ENCODE data around the gene PPIC.

The PPIC gene

DNA sequence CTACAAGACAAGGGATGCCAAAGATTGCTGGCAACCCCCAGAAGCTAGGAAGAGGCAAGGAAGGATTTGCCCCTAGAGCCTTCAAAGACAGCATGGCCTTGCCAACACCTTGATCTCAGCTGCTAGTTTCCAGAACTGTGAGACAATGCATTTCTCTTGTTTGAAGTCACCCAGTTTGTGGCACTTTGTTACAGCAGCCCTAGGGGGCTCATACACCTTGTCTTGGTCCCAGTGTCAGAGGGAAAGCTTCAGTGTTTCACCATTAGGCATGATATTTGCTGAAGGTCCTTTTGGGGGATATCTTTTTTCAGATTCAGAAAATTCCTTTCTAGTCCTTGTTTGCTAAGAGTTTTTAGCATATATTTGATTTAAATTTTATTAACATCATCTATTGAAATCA is 3.1 kb upstream of the PPIC start:
- H3K4me3 Mint-ChIP-seq, result no peak overlapping the region
- no peaks in the 10 kb centered on the region for H3K36me3 Mint-ChIP-seq (ENCODE audit: low read depth)
- H3K27ac Mint-ChIP-seq, result no peak overlapping the region
- H3K4me1 Mint-ChIP-seq (ENCODE audit: low read depth), result peaks cover 11% of the 10 kb centered on the region
- H3K27me3 Mint-ChIP-seq (ENCODE audit: low read depth), result peaks cover 50% of the 10 kb centered on the region
- no peak for DNase-seq (ENCODE audit: low spot score)
- H3K9me3 Mint-ChIP-seq, result no peaks in the 10 kb centered on the region

DNA sequence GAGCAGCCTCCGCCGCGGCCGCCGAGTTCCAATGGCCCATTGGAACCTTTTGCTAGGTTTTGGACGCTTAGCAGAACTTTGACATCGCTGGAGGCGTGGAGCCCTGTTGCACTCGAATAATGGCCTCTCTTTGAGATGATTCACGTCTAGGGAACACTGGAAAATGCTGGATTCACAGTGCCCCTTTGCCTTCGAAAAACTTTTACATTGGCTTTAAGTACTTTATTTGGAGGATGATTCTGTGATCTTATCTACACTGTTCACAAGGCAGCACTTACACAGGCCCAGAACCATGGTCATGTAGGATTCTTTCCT is 536 bp upstream of the PPIC start:
- Mint-ChIP-seq H3K4me3 (no peak overlapping the region), H3K4me1 (ENCODE audit: low read depth) (peaks cover 11% of the 10 kb centered on the region), H3K27ac (no peak overlapping the region)

DNA sequence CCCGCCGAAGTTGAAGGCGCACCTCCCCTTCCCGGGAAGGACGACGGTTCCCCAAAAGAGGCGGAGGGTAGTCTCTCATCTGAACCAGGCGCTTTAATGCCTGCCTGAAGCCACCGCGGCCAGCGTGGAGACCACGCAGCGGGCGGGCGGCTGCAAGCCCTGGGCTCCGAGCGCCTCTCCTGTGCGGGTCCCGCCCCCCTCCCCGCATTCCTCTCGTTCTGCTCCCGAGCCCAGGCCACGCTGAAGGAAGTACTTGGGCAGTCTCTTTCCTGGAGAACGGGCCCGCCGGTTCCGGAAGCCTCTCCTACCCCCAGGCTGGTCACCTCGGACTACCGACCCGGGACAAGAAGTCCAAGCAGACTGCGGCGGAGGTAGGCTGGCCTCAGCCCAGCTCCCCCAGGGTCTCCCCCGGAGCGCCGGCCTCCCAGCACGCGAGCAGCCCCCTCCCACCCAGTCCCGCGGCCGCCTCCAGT is 571 bp downstream of the PPIC start:
- DNase-seq (ENCODE audit: low spot score), result no peak
- Mint-ChIP-seq H3K27me3 (ENCODE audit: low read depth) (peaks cover 67% of the 10 kb centered on the region), H3K27ac (no peak overlapping the region), H3K4me1 (ENCODE audit: low read depth) (peaks cover 11% of the 10 kb centered on the region), H3K4me3 (peak overlapping the region; percentile 46), H3K36me3 (ENCODE audit: low read depth) (no peaks in the 10 kb centered on the region), H3K9me3 (no peaks in the 10 kb centered on the region)

More for the DNA sequence above, 536 bp upstream of the PPIC start:
- no peaks in the 10 kb centered on the region for H3K9me3 Mint-ChIP-seq
- no peak for DNase-seq (ENCODE audit: low spot score)
- peaks cover 62% of the 10 kb centered on the region for H3K27me3 Mint-ChIP-seq (ENCODE audit: low read depth)
- no peaks in the 10 kb centered on the region for H3K36me3 Mint-ChIP-seq (ENCODE audit: low read depth)

- no peak overlapping the region for H3K27ac Mint-ChIP-seq
Measured at GRCh38 chr5:123035360-123035917, 1.1 kb downstream of the PPIC start.

DNA sequence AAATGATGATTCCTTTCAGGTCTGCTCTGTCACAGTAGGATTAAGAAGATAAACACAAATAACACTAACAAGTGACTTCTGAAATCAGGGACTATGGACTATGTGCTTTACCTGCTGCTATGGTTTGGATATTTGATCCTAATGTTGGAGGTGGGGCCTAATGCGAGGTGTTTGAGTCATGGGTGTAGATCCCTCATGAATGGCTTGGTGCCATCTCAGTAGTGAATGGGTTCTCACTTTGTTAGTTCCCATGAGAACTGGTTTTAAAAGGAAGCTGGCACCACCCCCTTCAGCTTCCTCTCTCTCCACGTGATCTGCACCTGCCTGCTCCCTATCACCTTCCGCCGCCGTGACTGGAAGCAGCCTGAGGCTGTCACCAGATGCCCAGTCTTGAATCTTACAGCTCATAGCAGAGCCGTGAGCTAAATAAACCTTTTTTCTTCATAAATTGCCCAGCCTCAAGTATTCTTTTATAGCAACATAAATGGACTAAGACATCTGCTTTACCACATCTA is 3.3 kb downstream of the PPIC start:
- H3K36me3 Mint-ChIP-seq (ENCODE audit: low read depth), result no peaks in the 10 kb centered on the region
- peaks cover 64% of the 10 kb centered on the region for H3K27me3 Mint-ChIP-seq (ENCODE audit: low read depth)
- DNase-seq (ENCODE audit: low spot score), result no peak
- H3K4me1 Mint-ChIP-seq (ENCODE audit: low read depth), result peaks cover 11% of the 10 kb centered on the region
- no peak overlapping the region for H3K27ac Mint-ChIP-seq
- H3K4me3 Mint-ChIP-seq, result no peak overlapping the region
- no peaks in the 10 kb centered on the region for H3K9me3 Mint-ChIP-seq

More at GRCh38 chr5:123035360-123035917, 1.1 kb downstream of the PPIC start:
- peaks cover 70% of the 10 kb centered on the region for H3K27me3 Mint-ChIP-seq (ENCODE audit: low read depth)
- H3K4me3 Mint-ChIP-seq, result peak overlapping the region; percentile 66
- H3K36me3 Mint-ChIP-seq (ENCODE audit: low read depth), result no peaks in the 10 kb centered on the region
- H3K4me1 Mint-ChIP-seq (ENCODE audit: low read depth), result peaks cover 11% of the 10 kb centered on the region
- H3K9me3 Mint-ChIP-seq, result no peaks in the 10 kb centered on the region
- no peak for DNase-seq (ENCODE audit: low spot score)

DNA sequence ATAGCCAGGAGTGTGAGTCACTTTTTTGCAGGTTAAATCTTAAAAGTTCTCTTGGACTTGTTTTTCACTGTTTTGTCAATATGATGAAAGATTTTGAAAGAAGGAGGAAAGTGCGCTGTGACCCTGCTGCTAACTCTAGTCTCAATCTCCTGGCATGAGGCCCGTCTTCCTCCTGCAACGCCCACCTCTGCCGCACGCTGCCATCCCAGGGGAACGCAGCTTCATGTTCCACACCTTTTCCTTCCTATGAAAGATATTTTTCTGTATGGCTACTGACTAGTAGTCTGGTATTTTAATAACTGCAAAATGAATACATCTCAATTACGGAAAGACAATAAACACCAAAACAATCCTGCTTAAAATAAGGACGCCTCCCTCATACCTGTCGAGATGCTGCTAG is 8.3 kb downstream of the PPIC start:
- H3K27me3 Mint-ChIP-seq (ENCODE audit: low read depth), result peaks cover 25% of the 10 kb centered on the region
- no peak overlapping the region for H3K27ac Mint-ChIP-seq
- H3K9me3 Mint-ChIP-seq, result no peaks in the 10 kb centered on the region

GRCh38 chr5:123014689-123015088 is 21.8 kb downstream of the PPIC start:
- Mint-ChIP-seq H3K27me3 (ENCODE audit: low read depth) (peaks cover 3% of the 10 kb centered on the region), H3K36me3 (ENCODE audit: low read depth) (no peaks in the 10 kb centered on the region), H3K9me3 (no peaks in the 10 kb centered on the region), H3K4me1 (ENCODE audit: low read depth) (no peaks in the 10 kb centered on the region), H3K27ac (no peak overlapping the region), H3K4me3 (no peak overlapping the region)
- no peak for DNase-seq (ENCODE audit: low spot score)

More for the DNA sequence above, 8.3 kb downstream of the PPIC start:
- Mint-ChIP-seq H3K4me1 (ENCODE audit: low read depth) (no peaks in the 10 kb centered on the region), H3K36me3 (ENCODE audit: low read depth) (no peaks in the 10 kb centered on the region), H3K4me3 (no peak overlapping the region)
- no peak for DNase-seq (ENCODE audit: low spot score)

DNA sequence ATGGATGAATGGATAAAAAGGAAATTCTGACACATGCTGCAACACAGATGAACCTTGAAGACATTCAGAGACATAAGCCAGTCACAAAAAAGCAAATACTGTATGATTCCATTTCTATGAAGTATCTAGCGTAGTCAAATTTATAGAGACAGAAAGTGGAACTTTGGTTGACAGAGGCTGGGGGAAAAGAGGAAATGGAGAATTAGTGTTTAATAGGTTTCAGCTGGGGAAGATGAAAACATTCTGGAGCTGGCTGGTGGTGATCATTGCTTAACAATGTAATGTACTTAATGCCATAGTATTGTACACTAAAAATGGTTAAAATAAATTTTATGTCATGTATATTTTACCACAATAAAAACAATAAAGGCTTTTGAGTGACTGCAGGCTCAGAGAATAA is 24.2 kb downstream of the PPIC start:
- Mint-ChIP-seq H3K9me3 (no peaks in the 10 kb centered on the region), H3K27me3 (ENCODE audit: low read depth) (peaks cover 3% of the 10 kb centered on the region), H3K4me3 (no peak overlapping the region), H3K36me3 (ENCODE audit: low read depth) (no peaks in the 10 kb centered on the region), H3K4me1 (ENCODE audit: low read depth) (no peaks in the 10 kb centered on the region), H3K27ac (no peak overlapping the region)
- DNase-seq (ENCODE audit: low spot score), result no peak

DNA sequence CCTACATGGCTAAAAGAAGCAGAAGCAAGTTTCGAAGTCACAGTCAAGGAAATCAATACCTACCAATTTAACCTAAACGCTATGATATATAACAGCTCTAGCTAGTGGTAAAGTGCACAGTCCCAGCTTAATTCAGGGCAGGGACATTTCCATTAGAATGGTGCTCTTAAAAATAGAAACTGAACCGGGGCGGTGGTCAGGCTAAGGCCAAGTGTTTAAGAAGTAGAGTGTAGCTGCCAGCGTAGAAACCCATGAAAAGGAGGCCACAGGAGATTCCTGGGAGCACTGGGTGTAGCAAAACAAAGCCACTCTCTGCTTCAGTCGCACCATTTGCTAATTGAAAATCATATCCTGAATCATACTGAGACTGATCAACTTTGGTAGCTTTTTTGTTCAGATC is 28.8 kb downstream of the PPIC start:
- H3K27me3 Mint-ChIP-seq (ENCODE audit: low read depth), result peaks cover 3% of the 10 kb centered on the region
- no peaks in the 10 kb centered on the region for H3K4me1 Mint-ChIP-seq (ENCODE audit: low read depth)
- H3K4me3 Mint-ChIP-seq, result no peak overlapping the region
- H3K27ac Mint-ChIP-seq, result no peak overlapping the region
- no peaks in the 10 kb centered on the region for H3K36me3 Mint-ChIP-seq (ENCODE audit: low read depth)
- DNase-seq (ENCODE audit: low spot score), result no peak
- no peaks in the 10 kb centered on the region for H3K9me3 Mint-ChIP-seq

DNA sequence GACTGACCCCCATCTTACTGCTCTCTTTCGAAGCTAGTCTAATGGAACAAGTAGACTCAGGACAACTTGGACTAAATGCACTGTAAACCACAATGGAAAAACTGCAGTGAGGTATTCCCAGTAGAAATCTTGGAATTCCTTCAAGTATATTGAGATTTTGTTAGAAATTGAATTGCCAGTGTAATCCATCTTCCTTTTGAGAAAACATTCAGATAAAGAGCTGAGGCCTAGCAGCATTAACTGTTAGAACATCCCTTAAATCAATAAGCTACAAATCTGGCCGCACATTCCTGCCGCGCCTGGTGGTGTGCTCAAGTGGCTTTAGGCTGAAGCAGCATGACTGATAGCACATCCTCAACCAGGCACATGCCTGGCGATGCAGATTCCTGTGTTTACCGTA is 29.3 kb downstream of the PPIC start:
- DNase-seq (ENCODE audit: low spot score), result no peak
- Mint-ChIP-seq H3K4me3 (no peak overlapping the region), H3K27ac (no peak overlapping the region), H3K9me3 (no peaks in the 10 kb centered on the region), H3K4me1 (ENCODE audit: low read depth) (no peaks in the 10 kb centered on the region), H3K36me3 (ENCODE audit: low read depth) (no peaks in the 10 kb centered on the region), H3K27me3 (ENCODE audit: low read depth) (peaks cover 3% of the 10 kb centered on the region)

DNA sequence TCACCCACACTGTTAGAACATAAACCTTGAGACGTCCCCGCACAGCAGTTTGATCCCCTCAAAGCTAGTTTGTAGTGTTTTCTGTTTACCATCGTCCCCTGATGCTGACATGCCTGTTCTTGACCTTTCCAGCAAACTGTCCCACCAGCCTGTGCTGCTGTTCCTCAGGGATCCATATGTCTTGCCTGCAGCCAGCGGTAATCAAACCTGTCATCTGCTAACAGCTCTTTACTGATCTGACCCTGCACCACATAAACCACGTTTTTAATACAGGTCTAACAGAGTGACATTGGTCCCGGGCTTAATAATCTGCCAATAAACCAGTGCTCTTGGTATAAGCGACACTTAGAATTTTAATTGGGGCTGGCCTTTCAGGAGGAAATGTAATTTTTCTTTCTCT is 34.7 kb downstream of the PPIC start:
- DNase-seq (ENCODE audit: low spot score), result no peak
- Mint-ChIP-seq H3K4me3 (no peak overlapping the region), H3K27ac (no peak overlapping the region), H3K36me3 (ENCODE audit: low read depth) (no peaks in the 10 kb centered on the region), H3K27me3 (ENCODE audit: low read depth) (peaks cover 8% of the 10 kb centered on the region), H3K4me1 (ENCODE audit: low read depth) (no peaks in the 10 kb centered on the region), H3K9me3 (no peaks in the 10 kb centered on the region)

DNA sequence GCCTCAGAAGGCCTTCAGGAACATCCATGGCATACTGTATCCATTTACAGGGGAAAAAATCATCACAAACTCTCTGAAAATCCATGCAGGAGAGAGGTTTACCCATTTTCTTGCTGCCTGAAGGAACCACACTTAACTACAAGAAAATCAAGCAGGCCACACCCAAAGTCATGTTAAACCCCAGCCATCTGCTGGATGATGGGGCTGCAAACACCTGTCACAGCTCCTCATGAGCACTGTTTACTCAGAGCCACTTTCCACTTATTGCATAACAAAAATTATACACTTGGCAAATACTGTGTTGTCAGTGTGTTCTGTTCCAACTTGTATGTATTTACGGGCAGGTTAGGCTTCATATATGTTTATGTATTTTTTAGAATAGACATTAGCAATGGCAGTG is 35.8 kb downstream of the PPIC start:
- Mint-ChIP-seq H3K4me3 (no peak overlapping the region), H3K9me3 (no peaks in the 10 kb centered on the region), H3K27me3 (ENCODE audit: low read depth) (peaks cover 8% of the 10 kb centered on the region), H3K27ac (no peak overlapping the region), H3K4me1 (ENCODE audit: low read depth) (no peaks in the 10 kb centered on the region), H3K36me3 (ENCODE audit: low read depth) (no peaks in the 10 kb centered on the region)
- DNase-seq (ENCODE audit: low spot score), result no peak

DNA sequence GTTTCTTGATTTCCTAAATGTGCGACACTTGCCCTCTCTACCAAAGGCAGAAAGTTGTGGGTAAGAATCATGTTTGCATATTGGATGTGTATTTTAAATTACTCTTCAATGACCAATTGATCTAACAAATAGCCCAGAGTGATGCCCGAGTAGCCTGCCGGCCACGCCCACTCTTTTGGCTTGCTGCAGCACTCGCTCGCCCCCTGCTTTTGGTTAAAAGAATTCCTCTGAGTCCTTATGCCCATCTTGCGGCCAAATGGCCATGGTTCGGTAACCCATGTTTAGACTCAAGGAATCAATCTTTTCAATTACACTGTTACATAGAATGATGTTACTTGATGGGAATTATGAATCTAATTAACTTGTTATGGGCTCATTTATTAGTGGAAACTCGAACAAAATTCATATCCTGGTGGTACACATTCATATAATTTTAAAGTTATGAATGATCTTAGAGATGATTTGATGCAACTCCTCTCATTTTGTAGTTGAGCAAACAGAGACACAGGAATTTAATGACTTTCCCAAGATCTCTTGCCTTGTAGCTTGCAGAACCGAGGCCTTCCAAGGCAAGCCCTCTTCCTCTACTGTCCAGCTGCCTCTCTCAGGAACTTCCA is 36.5 kb downstream of the PPIC start:
- H3K4me3 Mint-ChIP-seq, result no peak overlapping the region
- no peaks in the 10 kb centered on the region for H3K36me3 Mint-ChIP-seq (ENCODE audit: low read depth)
- H3K9me3 Mint-ChIP-seq, result no peaks in the 10 kb centered on the region
- H3K27ac Mint-ChIP-seq, result no peak overlapping the region
- no peaks in the 10 kb centered on the region for H3K4me1 Mint-ChIP-seq (ENCODE audit: low read depth)
- H3K27me3 Mint-ChIP-seq (ENCODE audit: low read depth), result peaks cover 5% of the 10 kb centered on the region
- DNase-seq (ENCODE audit: low spot score), result peak; percentile 18

DNA sequence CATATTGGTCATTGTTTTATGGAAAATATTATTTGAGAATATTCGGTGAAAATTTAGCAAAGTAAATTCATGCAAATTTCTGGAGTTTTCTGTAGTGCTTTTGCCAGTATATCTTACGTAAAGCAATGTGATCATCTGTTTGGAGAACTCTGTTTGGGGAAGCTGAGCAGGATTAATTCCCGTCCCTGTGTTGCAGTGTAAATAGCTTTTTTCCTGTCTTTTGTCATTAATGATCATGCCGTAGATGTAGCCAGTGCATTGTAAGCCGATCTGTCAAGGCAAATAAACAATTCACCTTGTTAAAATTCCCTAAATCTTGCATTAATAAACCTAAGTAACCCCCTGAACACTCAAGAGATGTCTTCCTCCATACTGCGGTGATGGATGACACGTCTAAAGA is 39.2 kb downstream of the PPIC start:
- Mint-ChIP-seq H3K27ac (peak overlapping the region; percentile 2), H3K27me3 (ENCODE audit: low read depth) (peaks cover 5% of the 10 kb centered on the region), H3K9me3 (no peaks in the 10 kb centered on the region), H3K4me1 (ENCODE audit: low read depth) (no peaks in the 10 kb centered on the region), H3K36me3 (ENCODE audit: low read depth) (no peaks in the 10 kb centered on the region), H3K4me3 (no peak overlapping the region)
- DNase-seq (ENCODE audit: low spot score), result no peak

DNA sequence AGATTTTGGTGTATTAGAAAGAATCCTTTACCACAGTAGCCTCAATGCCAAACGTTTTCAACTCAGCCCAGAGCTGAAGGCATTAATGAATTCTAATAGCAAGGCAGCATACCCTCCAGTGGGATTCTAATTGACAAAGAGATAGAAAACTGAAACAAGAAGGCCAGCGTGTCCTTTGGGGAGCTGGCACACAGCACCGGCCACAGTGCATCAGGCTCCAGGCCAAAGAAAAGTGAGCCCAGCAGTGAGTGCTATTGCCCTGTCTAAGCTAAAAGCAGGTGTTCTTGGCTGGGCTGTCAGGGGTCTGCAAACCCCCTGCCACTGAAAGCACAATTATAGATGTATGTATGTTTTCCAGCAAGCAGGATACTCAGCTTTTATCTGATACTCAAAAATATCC is 40.4 kb downstream of the PPIC start:
- H3K27me3 Mint-ChIP-seq (ENCODE audit: low read depth), result peaks cover 5% of the 10 kb centered on the region
- H3K4me1 Mint-ChIP-seq (ENCODE audit: low read depth), result no peaks in the 10 kb centered on the region
- no peaks in the 10 kb centered on the region for H3K36me3 Mint-ChIP-seq (ENCODE audit: low read depth)

More for the DNA sequence above, 40.4 kb downstream of the PPIC start:
- Mint-ChIP-seq H3K27ac (no peak overlapping the region), H3K4me3 (no peak overlapping the region), H3K9me3 (no peaks in the 10 kb centered on the region)
- no peak for DNase-seq (ENCODE audit: low spot score)
